ENCODE data around the gene THBS2. TPM values are rescaled to one million over a fixed set of nuclear protein-coding genes. Genes with fewer than 3 reads are reported as not detected.

Gene THBS2
- total RNA-seq, 1 experiment from 2014 or later, result 0.39 TPM

- Histone ChIP-seq H3K4me2 (ENCODE audit: low read length) (no peak overlapping the region), H3K27me3 (ENCODE audit: insufficient read depth, low read length) (no peaks in the 10 kb centered on the region), H4K20me1 (ENCODE audit: insufficient read depth) (no peaks in the 10 kb centered on the region), H3K4me1 (ENCODE audit: control insufficient read depth in 1 of 2, insufficient read depth in 2 of 2, low read length in 2 of 2) (peaks cover 13 to 15% of the 10 kb centered on the region in 2 experiments), H3K27ac (ENCODE audit: low read depth, low read length) (no peak overlapping the region), H3K9me2 (ENCODE audit: insufficient read depth) (no peaks in the 10 kb centered on the region), H3K4me3 (replicated peaks in 1 of 2; ENCODE audit: low read depth in 1 of 2, low read length in 2 of 2) (no peak overlapping the region), H3K9ac (ENCODE audit: low read length) (no peak overlapping the region), H2AFZ (ENCODE audit: low read depth, low read length, poor library complexity, severe bottlenecking) (no peak overlapping the region), H3K36me3 (ENCODE audit: control insufficient read depth in 1 of 2, insufficient read depth in 2 of 2, low read length in 2 of 2) (no peaks in the 10 kb centered on the region), H3K79me2 (ENCODE audit: insufficient read depth, low read length) (no peaks in the 10 kb centered on the region), H3K9me3 (ENCODE audit: control insufficient read depth in 1 of 2, insufficient read depth in 1 of 2, low read depth in 1 of 2, low read length in 2 of 2) (no peaks in the 10 kb centered on the region)
- intact Hi-C loops (cut with micrococcal nuclease), result no loop called here
- POLR2A ChIA-PET, result no interaction called here
- BruUV-seq (replicated peaks), result no TSS peak
- ATAC-seq (no peak), DNase-seq (ENCODE audit: low read depth, low spot score) (no peak)
- no peak for TF ChIP-seq CBX3 (IDR thresholded peaks at IDR 0.05; ENCODE audit: low read depth)
- TF ChIP-seq EGR1 (IDR thresholded peaks at IDR 0.05; ENCODE audit: low read depth), result no peak
- TF ChIP-seq ELF1 (IDR thresholded peaks at IDR 0.05; ENCODE audit: borderline replicate concordance, low read depth), result no peak
- TF ChIP-seq, protein P1, sequence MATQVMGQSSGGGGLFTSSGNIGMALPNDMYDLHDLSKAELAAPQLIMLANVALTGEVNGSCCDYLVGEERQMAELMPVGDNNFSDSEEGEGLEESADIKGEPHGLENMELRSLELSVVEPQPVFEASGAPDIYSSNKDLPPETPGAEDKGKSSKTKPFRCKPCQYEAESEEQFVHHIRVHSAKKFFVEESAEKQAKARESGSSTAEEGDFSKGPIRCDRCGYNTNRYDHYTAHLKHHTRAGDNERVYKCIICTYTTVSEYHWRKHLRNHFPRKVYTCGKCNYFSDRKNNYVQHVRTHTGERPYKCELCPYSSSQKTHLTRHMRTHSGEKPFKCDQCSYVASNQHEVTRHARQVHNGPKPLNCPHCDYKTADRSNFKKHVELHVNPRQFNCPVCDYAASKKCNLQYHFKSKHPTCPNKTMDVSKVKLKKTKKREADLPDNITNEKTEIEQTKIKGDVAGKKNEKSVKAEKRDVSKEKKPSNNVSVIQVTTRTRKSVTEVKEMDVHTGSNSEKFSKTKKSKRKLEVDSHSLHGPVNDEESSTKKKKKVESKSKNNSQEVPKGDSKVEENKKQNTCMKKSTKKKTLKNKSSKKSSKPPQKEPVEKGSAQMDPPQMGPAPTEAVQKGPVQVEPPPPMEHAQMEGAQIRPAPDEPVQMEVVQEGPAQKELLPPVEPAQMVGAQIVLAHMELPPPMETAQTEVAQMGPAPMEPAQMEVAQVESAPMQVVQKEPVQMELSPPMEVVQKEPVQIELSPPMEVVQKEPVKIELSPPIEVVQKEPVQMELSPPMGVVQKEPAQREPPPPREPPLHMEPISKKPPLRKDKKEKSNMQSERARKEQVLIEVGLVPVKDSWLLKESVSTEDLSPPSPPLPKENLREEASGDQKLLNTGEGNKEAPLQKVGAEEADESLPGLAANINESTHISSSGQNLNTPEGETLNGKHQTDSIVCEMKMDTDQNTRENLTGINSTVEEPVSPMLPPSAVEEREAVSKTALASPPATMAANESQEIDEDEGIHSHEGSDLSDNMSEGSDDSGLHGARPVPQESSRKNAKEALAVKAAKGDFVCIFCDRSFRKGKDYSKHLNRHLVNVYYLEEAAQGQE (IDR thresholded peaks at IDR 0.05; ENCODE audit: low read depth), result no peak
- TF ChIP-seq TCF7L2 (IDR thresholded peaks at IDR 0.05; ENCODE audit: borderline replicate concordance, extremely low read depth, insufficient read depth, insufficient read length), result no peak
- no peak for TF ChIP-seq SIN3A (IDR thresholded peaks at IDR 0.05; ENCODE audit: low read depth)
- no peak for TF ChIP-seq YY1 (IDR thresholded peaks at IDR 0.05; ENCODE audit: extremely low read depth, insufficient replicate concordance, low read depth, low read length)
- no peak for TF ChIP-seq ATF3 (IDR thresholded peaks at IDR 0.05)
- no peak for TF ChIP-seq ZFX (IDR thresholded peaks at IDR 0.05)
- TF ChIP-seq ZNF274 (IDR thresholded peaks at IDR 0.05; ENCODE audit: low read depth, low read length), result no peak
- TF ChIP-seq FOSL1 (IDR thresholded peaks at IDR 0.05; ENCODE audit: low read depth), result no peak
- TF ChIP-seq EZH2phosphoT487 (IDR thresholded peaks at IDR 0.05; ENCODE audit: borderline replicate concordance), result no peak
- no peak for TF ChIP-seq POLR2AphosphoS5 (IDR thresholded peaks at IDR 0.05; ENCODE audit: low read depth, low read length)
- no peak for TF ChIP-seq POLR2A (IDR thresholded peaks at IDR 0.05; ENCODE audit: borderline replicate concordance, extremely low read depth, insufficient read depth, insufficient read length)
- RAD21 ChIA-PET (ENCODE audit: low non-redundant PET in 1 of 2, low total read pairs in 2 of 2, uncharacterized antibody in 2 of 2, unreplicated experiment in 2 of 2), result interaction anchor here in 1 of 2 experiments (0.7 kb wide), 1 partner anchor 214 kb away, joined by 6 read pairs; no protein-coding TSS in a partner anchor
- CTCF ChIA-PET, result no interaction called here
Measured at GRCh38 chr6:169283924-169284323, 30.3 kb upstream of the THBS2 start.

Measured in HCT116 (cell line).